ENCODE measurements around the gene RIMOC1. TPM values are rescaled to one million over a fixed set of nuclear protein-coding genes. Genes with fewer than 3 reads are reported as not detected.

Gene RIMOC1, protein sequence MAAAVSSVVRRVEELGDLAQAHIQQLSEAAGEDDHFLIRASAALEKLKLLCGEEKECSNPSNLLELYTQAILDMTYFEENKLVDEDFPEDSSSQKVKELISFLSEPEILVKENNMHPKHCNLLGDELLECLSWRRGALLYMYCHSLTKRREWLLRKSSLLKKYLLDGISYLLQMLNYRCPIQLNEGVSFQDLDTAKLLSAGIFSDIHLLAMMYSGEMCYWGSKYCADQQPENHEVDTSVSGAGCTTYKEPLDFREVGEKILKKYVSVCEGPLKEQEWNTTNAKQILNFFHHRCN
- 27.3 TPM for total RNA-seq

DNA sequence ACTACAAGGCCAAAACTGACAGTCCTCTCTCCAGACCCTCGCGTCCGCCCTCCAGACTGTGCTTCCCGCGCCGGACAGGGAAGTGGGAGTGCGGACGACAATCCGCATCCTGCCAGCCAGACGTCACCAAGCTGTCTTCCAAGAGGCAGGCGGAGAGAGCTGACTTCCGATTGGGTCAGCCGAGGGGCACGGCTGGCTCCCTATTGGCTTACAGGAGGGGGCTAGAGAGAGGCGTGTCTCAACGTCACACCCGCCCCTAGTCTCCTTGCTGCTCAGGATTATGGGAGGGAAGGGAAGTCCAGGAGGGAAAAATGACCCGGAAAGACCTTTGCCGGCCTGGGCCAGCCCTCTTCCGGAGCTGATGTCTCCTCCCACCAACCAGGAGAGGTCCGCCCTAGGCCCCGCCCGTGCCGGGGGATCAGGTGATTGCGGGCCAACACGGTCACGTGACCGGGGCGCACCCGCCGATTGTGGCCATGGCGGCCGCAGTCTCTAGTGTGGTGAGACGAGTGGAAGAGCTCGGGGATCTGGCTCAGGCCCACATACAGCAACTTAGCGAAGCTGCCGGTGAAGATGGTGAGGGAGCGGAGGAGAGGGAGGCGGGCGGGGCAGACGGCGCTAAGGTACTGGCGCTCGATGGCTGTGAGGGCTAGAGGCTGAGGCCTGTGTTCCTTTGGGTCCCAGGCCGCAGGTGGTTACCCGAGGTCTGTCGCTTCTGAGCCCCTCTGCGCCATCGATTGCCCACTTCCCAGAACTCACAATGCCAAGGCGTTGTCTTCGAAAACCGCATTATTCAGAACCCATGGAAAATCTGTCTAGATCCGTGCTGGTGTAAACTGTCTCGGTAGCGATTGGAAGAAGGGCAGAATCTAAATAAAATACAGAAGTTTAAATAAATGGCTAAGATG is at the start of gene RIMOC1:
TSS of gene RIMOC1 (plus strand) at position 453 of the 908 bp plus-strand sequence. CDS start at position 477, 24 bp downstream.
- FAIRE-seq (peak; percentile 98), DNase-seq (ENCODE audit: low spot score in 2 of 2) (peak; percentile 84 to 91)

- FAIRE-seq: peak; percentile 30
- DNase-seq (ENCODE audit: low spot score in 2 of 2): peak in 1 of 2 donors; percentile 46
Measured at GRCh38 chr5:41856644-41857491, 47.3 kb upstream of the RIMOC1 start.

DNA sequence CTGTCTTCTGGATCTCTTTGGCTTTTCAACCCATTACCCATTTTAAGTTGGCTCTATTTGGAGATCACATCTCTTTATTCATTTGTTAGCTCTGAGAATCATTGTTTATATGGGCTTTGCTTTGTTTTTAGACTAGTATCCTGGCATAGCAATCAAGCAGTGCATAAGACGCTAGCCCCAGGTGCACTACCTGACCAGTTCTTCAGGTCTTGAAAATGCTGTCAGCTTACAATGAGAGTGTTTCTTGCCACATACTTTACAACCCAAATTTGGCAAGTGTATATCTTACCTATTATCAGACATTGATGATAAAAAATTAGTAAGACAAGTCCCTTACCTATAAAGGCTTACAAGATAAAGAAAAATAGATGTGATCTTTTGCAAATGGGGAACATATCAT is 46.2 kb upstream of the RIMOC1 start:
- FAIRE-seq: no peak

DNA sequence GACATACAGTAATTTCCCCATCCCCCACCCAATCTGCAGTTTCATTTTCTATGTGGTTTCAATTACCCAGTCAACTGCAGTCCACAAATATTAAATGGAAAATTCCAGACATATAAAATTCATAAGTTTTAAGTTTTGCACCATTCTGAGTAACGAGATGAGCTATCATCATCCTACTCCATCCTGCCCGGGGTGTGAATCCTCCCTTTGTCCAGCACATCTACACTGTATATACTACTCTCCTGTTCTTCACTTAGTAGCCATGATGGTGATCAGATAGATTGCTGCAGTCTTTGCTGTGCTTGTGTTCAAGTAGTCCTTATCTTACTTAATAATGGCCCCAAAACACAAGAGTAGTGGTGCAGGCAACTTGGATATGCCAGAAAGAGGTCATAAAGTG is 45.3 kb upstream of the RIMOC1 start:
- no peak for DNase-seq (ENCODE audit: low spot score in 2 of 2)
- FAIRE-seq: no peak

More for the DNA sequence above, 46.2 kb upstream of the RIMOC1 start:
- DNase-seq (ENCODE audit: low spot score in 2 of 2): no peak

- no peak for DNase-seq (ENCODE audit: low spot score in 2 of 2)
Measured at GRCh38 chr5:41863871-41864486, 40.2 kb upstream of the RIMOC1 start.

DNA sequence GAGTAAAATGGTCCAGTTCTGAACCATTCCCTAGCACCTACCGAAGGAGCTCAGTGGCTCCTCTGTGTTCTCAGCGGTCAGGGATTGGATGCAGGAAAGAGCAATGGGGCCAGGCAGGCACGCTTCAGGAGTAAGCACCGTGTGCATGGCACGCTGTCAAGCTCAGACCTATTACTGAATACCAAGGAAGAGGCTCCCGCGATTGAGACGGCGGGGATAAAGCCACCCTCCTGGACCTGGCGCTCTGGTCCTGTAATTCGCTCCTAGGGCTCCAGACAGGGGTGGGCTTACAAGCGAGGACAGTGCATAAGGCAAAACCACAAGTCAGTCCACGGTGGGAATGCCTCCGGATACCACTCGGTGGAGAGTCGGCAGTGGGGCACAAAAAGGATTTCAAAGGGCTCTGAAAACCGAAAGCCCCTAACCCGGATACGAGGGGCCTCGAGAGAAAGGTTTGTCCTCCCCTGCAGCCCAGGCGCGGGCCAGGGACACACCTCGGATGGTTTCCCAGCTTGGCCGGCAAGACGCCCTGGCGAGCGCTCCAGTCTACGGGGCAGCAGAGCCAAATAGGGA is 34.9 kb upstream of the RIMOC1 start:
- FAIRE-seq (no peak), DNase-seq (ENCODE audit: low spot score in 2 of 2) (peak; percentile 28 to 29)

More at GRCh38 chr5:41863871-41864486, 40.2 kb upstream of the RIMOC1 start:
- no peak for FAIRE-seq

GRCh38 chr5:41869724-41870626 is 34.2 kb upstream of the RIMOC1 start, which contains the start of gene OXCT1:
OXCT1 (minus strand) TSS chr5:41870425; CDS start chr5:41870358, 67 bp downstream.
- peak; percentile 44 to 70 for DNase-seq (ENCODE audit: low spot score in 2 of 2)
- FAIRE-seq: no peak

GRCh38 chr5:41870627-41871048 is 33.5 kb upstream of the RIMOC1 start:
- DNase-seq (ENCODE audit: low spot score in 2 of 2): no peak
- FAIRE-seq: no peak

DNA sequence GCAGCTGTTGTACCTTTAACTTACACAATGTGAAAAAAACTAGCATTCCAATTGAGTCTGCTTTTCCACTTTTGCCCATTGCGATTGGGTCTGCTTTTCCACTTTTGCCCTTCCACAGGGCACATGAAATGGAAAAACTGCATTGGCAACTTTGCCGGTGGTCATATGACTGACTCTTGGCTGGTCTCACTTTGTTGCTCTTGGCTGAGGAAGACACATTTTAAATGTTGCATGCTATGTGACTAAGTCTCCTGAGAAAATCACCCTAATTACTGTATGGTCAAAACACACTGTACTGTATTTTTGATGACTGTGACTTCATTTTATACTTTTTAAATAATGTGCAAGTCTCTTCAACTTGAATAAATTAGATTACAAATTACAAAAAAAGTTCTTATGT is 32.3 kb upstream of the RIMOC1 start:
- FAIRE-seq: no peak
- DNase-seq (ENCODE audit: low spot score in 2 of 2): peak; percentile 16 to 36

DNA sequence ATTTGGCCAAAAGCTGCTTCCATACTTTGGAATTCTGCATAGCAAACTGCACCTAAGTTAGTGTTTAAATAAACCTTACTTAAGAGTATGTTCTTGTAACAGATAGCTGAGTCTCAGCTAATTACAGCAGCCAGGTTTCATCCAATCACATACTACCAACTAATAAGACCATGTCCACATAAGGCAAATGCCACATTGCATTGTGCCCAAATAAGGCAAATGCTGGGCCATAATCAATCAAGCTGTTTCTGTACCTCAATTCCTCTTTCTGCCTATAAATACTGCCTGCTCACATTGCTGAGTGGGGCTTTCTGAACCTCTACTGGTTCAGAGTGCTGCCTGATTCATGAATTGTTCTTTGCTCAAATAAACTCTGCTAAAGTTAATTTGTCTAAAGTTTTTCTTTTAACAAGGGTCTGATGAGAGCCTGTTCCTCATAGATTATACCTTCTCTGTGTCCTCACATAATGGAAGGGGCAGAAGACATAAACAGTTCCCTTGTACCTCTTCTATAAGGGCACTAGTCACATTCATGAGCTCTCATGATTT is 29.6 kb upstream of the RIMOC1 start:
- FAIRE-seq (no peak), DNase-seq (ENCODE audit: low spot score in 2 of 2) (no peak)

DNA sequence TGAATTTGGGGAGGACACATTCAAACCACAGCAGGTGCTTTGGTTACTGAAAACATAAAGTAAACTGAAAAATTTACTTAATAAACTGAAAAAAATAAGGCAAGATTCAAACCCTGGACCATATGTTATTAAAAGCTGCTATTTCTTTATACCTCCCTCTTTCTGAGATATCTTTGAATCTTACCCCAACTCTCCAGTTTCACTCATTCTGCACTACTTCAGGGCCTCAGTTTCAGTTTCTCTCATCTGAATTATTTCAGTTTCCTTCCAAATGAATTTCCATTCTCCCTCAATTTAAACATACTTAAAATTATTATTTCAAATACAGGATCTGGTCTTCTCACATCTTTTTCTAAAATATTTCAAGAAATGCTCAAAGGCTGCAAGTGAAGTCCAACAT is 29.0 kb upstream of the RIMOC1 start:
- FAIRE-seq: no peak

GRCh38 chr5:41876678-41877077 is 27.5 kb upstream of the RIMOC1 start:
- FAIRE-seq: no peak
- DNase-seq (ENCODE audit: low spot score in 2 of 2): no peak

More for the DNA sequence above, 29.0 kb upstream of the RIMOC1 start:
- no peak for DNase-seq (ENCODE audit: low spot score in 2 of 2)

GRCh38 chr5:41877408-41877807 is 26.7 kb upstream of the RIMOC1 start:
- FAIRE-seq (no peak), DNase-seq (ENCODE audit: low spot score in 2 of 2) (no peak)

DNA sequence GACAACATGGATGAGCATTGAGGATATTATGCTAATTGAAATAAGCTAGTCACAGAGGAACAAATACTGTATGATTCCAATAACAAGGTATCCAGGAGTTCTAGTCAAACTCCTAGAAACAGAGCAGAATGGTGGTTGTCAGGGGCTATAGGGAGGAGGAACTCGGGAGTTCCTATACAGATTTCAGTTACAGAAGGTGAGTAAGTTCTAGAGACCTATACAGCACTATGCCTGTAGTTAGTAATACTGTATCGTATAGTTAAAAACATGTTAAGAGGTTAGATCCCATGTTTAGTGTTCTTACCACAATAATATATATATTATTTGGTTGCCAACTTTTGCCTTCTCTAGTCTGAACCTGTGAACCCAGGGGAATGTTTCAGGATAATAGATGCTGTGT is 26.0 kb upstream of the RIMOC1 start:
- FAIRE-seq (no peak), DNase-seq (ENCODE audit: low spot score in 2 of 2) (no peak)

- no peak for FAIRE-seq
Measured at GRCh38 chr5:41878643-41879478, 25.3 kb upstream of the RIMOC1 start.

DNA sequence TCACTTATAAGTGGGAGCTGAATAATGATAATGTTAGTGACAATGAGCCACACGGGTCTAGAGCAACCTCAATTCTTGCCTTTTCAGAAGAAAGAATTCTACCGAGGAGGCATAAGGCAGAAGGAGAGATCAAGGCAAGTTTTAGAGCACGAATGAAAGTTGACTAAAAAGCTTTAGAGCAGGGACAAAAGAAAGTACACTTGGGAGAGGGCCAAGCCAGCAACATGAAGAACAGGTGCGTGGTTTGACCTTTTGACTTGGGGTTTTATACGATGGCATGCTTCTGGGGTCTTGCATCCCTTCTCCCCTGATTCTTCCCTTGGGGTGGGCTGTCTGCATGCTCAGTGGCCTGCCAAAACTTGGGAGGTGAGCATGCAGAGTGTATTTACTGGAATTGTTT is 21.4 kb upstream of the RIMOC1 start:
- DNase-seq (ENCODE audit: low spot score in 2 of 2): no peak
- no peak for FAIRE-seq

More at GRCh38 chr5:41878643-41879478, 25.3 kb upstream of the RIMOC1 start:
- no peak for DNase-seq (ENCODE audit: low spot score in 2 of 2)

GRCh38 chr5:41883243-41883642 is 20.9 kb upstream of the RIMOC1 start:
- no peak for FAIRE-seq

More at GRCh38 chr5:41883243-41883642, 20.9 kb upstream of the RIMOC1 start:
- DNase-seq (ENCODE audit: low spot score in 2 of 2): no peak

Measured in frontal cortex (tissue), 4 donors.